ENCODE results near the gene TAS1R3.

- no peak for TF ChIP-seq RAD21 (conservative IDR thresholded peaks at IDR 0.05)
- TF ChIP-seq TAF1 (IDR thresholded peaks at IDR 0.05; ENCODE audit: low read depth), result no peak
- TF ChIP-seq, protein P1, sequence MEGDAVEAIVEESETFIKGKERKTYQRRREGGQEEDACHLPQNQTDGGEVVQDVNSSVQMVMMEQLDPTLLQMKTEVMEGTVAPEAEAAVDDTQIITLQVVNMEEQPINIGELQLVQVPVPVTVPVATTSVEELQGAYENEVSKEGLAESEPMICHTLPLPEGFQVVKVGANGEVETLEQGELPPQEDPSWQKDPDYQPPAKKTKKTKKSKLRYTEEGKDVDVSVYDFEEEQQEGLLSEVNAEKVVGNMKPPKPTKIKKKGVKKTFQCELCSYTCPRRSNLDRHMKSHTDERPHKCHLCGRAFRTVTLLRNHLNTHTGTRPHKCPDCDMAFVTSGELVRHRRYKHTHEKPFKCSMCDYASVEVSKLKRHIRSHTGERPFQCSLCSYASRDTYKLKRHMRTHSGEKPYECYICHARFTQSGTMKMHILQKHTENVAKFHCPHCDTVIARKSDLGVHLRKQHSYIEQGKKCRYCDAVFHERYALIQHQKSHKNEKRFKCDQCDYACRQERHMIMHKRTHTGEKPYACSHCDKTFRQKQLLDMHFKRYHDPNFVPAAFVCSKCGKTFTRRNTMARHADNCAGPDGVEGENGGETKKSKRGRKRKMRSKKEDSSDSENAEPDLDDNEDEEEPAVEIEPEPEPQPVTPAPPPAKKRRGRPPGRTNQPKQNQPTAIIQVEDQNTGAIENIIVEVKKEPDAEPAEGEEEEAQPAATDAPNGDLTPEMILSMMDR (IDR thresholded peaks at IDR 0.05; ENCODE audit: poor library complexity, severe bottlenecking), result no peak
- TF ChIP-seq EZH2 (IDR thresholded peaks at IDR 0.05; ENCODE audit: borderline replicate concordance, insufficient read depth, low read length, poor library complexity, severe bottlenecking), result no peak
- TF ChIP-seq MXI1 (conservative IDR thresholded peaks at IDR 0.05; ENCODE audit: poor library complexity, severe bottlenecking), result no peak
- no peak for TF ChIP-seq POLR2AphosphoS5 (IDR thresholded peaks at IDR 0.05)
- TF ChIP-seq EP300 (conservative IDR thresholded peaks at IDR 0.05; ENCODE audit: poor library complexity, severe bottlenecking), result no peak
- TF ChIP-seq, protein P2, sequence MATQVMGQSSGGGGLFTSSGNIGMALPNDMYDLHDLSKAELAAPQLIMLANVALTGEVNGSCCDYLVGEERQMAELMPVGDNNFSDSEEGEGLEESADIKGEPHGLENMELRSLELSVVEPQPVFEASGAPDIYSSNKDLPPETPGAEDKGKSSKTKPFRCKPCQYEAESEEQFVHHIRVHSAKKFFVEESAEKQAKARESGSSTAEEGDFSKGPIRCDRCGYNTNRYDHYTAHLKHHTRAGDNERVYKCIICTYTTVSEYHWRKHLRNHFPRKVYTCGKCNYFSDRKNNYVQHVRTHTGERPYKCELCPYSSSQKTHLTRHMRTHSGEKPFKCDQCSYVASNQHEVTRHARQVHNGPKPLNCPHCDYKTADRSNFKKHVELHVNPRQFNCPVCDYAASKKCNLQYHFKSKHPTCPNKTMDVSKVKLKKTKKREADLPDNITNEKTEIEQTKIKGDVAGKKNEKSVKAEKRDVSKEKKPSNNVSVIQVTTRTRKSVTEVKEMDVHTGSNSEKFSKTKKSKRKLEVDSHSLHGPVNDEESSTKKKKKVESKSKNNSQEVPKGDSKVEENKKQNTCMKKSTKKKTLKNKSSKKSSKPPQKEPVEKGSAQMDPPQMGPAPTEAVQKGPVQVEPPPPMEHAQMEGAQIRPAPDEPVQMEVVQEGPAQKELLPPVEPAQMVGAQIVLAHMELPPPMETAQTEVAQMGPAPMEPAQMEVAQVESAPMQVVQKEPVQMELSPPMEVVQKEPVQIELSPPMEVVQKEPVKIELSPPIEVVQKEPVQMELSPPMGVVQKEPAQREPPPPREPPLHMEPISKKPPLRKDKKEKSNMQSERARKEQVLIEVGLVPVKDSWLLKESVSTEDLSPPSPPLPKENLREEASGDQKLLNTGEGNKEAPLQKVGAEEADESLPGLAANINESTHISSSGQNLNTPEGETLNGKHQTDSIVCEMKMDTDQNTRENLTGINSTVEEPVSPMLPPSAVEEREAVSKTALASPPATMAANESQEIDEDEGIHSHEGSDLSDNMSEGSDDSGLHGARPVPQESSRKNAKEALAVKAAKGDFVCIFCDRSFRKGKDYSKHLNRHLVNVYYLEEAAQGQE (IDR thresholded peaks at IDR 0.05; ENCODE audit: borderline replicate concordance), result no peak
Measured at GRCh38 chr1:1318131-1318652, 12.9 kb upstream of the TAS1R3 start.

Data from neural cell (in vitro differentiated cells).